IMR-90 (cell line): ENCODE results near the gene ARHGAP45. TPM values are rescaled to one million over a fixed set of nuclear protein-coding genes. Genes with fewer than 3 reads are reported as not detected.

Source experiments
- ATAC-seq: fragments of 200-7000 bp; cut with Tn5 transposase; 2 replicates; pipeline ENCODE4 v1.9.1; 2020; ENCODE audit warnings: low read depth, mild to moderate bottlenecking, moderate library complexity
- BruUV-seq: library from RNA; stranded (reverse); fragments of 400-500 nt; replicated peaks from 2 replicates; lab custom pipeline; 2021; lab: Mats Ljungman, UMichigan
- CTCF ChIA-PET: fragments of 300-600 bp; formaldehyde crosslinking; extraction: SDS; loops from one replicate; lab custom pipeline; 2021; ENCODE audit warnings: antibody characterized with exemption; lab: Yijun Ruan, JAX
- POLR2A ChIA-PET: fragments of 300-600 bp; sonication (Branson Sonifier 250); formaldehyde crosslinking; loops from one replicate; lab custom pipeline; 2022; ENCODE audit warnings: antibody characterized with exemption; ENCODE audit not compliant: unreplicated experiment; lab: Charles Lee
- DNase-seq: peaks from one replicate; pipeline ENCODE4 v3.0.0; 2013
- H2AFZ ChIP-seq: replicated peaks from 2 replicates; pipeline ENCODE3; 2013; ENCODE audit warnings: low read length, mild to moderate bottlenecking; ENCODE audit not compliant: poor library complexity
- H2AK5ac ChIP-seq: 2 replicates; pipeline ENCODE4 v1.6.1; 2013; ENCODE audit warnings: low read depth, low read length, inconsistent platforms
- H2AK9ac ChIP-seq: replicated peaks from 2 replicates; pipeline ENCODE3; 2013; ENCODE audit warnings: mild to moderate bottlenecking, low read depth, low read length, moderate library complexity; ENCODE audit not compliant: poor library complexity
- H2BK120ac ChIP-seq: 2 replicates; pipeline ENCODE4 v1.6.1; 2013; ENCODE audit warnings: low read depth, low read length, inconsistent platforms
- H2BK15ac ChIP-seq: 3 replicates; pipeline ENCODE4 v1.6.1; 2013; ENCODE audit warnings: low read depth, low read length, inconsistent platforms
- H2BK20ac ChIP-seq: 2 replicates; pipeline ENCODE4 v1.6.1; 2013; ENCODE audit warnings: low read depth, mild to moderate bottlenecking, inconsistent platforms, low read length, moderate library complexity
- H2BK5ac ChIP-seq: 2 replicates; pipeline ENCODE4 v1.6.1; 2013; ENCODE audit warnings: mild to moderate bottlenecking, low read depth, low read length, inconsistent platforms; ENCODE audit not compliant: poor library complexity, severe bottlenecking
- H3K14ac ChIP-seq: replicated peaks from 2 replicates; pipeline ENCODE4 v1.6.1; 2013; ENCODE audit warnings: low read depth, low read length, inconsistent platforms
- H3K18ac ChIP-seq: 2 replicates; pipeline ENCODE4 v1.6.1; 2013; ENCODE audit warnings: low read depth, low read length, control low read depth
- H3K23ac ChIP-seq: 2 replicates; pipeline ENCODE4 v1.6.1; 2013; ENCODE audit warnings: low read depth, low read length, inconsistent platforms
- H3K27ac ChIP-seq: 2 replicates; pipeline ENCODE4 v1.5.1; 2013; ENCODE audit warnings: mild to moderate bottlenecking, control low read depth, low read length; ENCODE audit not compliant: insufficient read depth
- H3K27me3 ChIP-seq: 2 replicates; pipeline ENCODE4 v1.6.1; 2013; ENCODE audit warnings: low read length; ENCODE audit not compliant: control insufficient read depth, insufficient read depth
- H3K36me3 ChIP-seq: 2 replicates; pipeline ENCODE4 v1.6.1; 2013; ENCODE audit warnings: low read length, mixed read lengths; ENCODE audit not compliant: control insufficient read depth, insufficient read depth
- H3K4ac ChIP-seq: 2 replicates; pipeline ENCODE4 v1.6.1; 2013; ENCODE audit warnings: low read depth, low read length, inconsistent platforms
- H3K4me1 ChIP-seq: 2 replicates; pipeline ENCODE4 v1.6.1; 2013; ENCODE audit warnings: low read length, mixed read lengths; ENCODE audit not compliant: control insufficient read depth, insufficient read depth
- H3K4me2 ChIP-seq: 2 replicates; pipeline ENCODE4 v1.6.1; 2013; ENCODE audit warnings: low read depth, mild to moderate bottlenecking, control low read depth, low read length, moderate library complexity
- H3K4me3 ChIP-seq: 2 replicates; pipeline ENCODE4 v1.5.1; 2013; ENCODE audit warnings: low read depth, mild to moderate bottlenecking, control low read depth, low read length, moderate library complexity; ENCODE audit not compliant: insufficient read depth
- H3K56ac ChIP-seq: 2 replicates; pipeline ENCODE4 v1.6.1; 2013; ENCODE audit warnings: low read length, inconsistent platforms; ENCODE audit not compliant: insufficient read depth; ENCODE audit errors: extremely low read depth
- H3K79me1 ChIP-seq, 2 experiments: 2 replicates each; pipeline ENCODE4 v1.6.1; 2013; ENCODE audit warnings: low read length in 2 of 2, inconsistent platforms in 1 of 2, low read depth in 1 of 2
- H3K9ac ChIP-seq: 2 replicates; pipeline ENCODE4 v1.6.1; 2013; ENCODE audit warnings: low read depth, low read length, control low read depth
- H3K9me1 ChIP-seq: 2 replicates; pipeline ENCODE4 v1.6.1; 2013; ENCODE audit warnings: low read length, inconsistent platforms; ENCODE audit not compliant: insufficient read depth
- H3K9me3 ChIP-seq: 2 replicates; pipeline ENCODE4 v1.6.1; 2013; ENCODE audit warnings: low read length; ENCODE audit not compliant: control insufficient read depth, insufficient read depth
- H4K20me1 ChIP-seq: 2 replicates; pipeline ENCODE4 v1.6.1; 2013; ENCODE audit warnings: low read length, inconsistent platforms; ENCODE audit not compliant: insufficient read depth
- H4K5ac ChIP-seq: 2 replicates; pipeline ENCODE4 v1.6.1; 2013; ENCODE audit warnings: mild to moderate bottlenecking, low read depth, low read length, control low read depth
- H4K8ac ChIP-seq, 2 experiments: 2 replicates each; pipeline ENCODE4 v1.6.1; 2013; ENCODE audit warnings: low read depth in 2 of 2, low read length in 2 of 2, control low read depth in 1 of 2, inconsistent platforms in 1 of 2
- H4K91ac ChIP-seq: 2 replicates; pipeline ENCODE4 v1.6.1; 2013; ENCODE audit warnings: low read depth, low read length, inconsistent platforms; ENCODE audit not compliant: insufficient read depth
- BHLHE40 ChIP-seq: fragments of 150-350 bp; IDR thresholded peaks from 2 replicates; pipeline ENCODE4 v1.6.1; 2016; ENCODE audit warnings: mild to moderate bottlenecking, low read depth, low read length
- CEBPB ChIP-seq: IDR thresholded peaks from 2 replicates; pipeline ENCODE4 v1.6.1; 2012; ENCODE audit warnings: low read depth, low read length, improper control_type of control experiment
- CHD1 ChIP-seq: IDR thresholded peaks from 2 replicates; pipeline ENCODE4 v1.6.1; 2012; ENCODE audit warnings: low read depth, low read length, improper control_type of control experiment
- FOS ChIP-seq: fragments of 150-350 bp; IDR thresholded peaks from 2 replicates; pipeline ENCODE4 v1.6.1; 2016; ENCODE audit warnings: low read depth, low read length
- MAFK ChIP-seq: IDR thresholded peaks from 2 replicates; pipeline ENCODE4 v1.6.1; 2012; ENCODE audit warnings: low read depth, low read length, improper control_type of control experiment
- MAZ ChIP-seq: IDR thresholded peaks from 2 replicates; pipeline ENCODE4 v1.6.1; 2012; ENCODE audit warnings: low read depth, mild to moderate bottlenecking, low read length, improper control_type of control experiment, moderate library complexity, borderline replicate concordance
- MXI1 ChIP-seq: IDR thresholded peaks from 2 replicates; pipeline ENCODE4 v1.6.1; 2012; ENCODE audit warnings: low read depth, mild to moderate bottlenecking, low read length, moderate library complexity, borderline replicate concordance
- NFE2L2 ChIP-seq: fragments of 150-350 bp; IDR thresholded peaks from 2 replicates; pipeline ENCODE4 v1.6.1; 2016; ENCODE audit warnings: low read depth, mild to moderate bottlenecking, low read length
- POLR2A ChIP-seq: IDR thresholded peaks from 2 replicates; pipeline ENCODE4 v1.6.1; 2012; ENCODE audit warnings: mild to moderate bottlenecking, low read depth, low read length
- RAD21 ChIP-seq: IDR thresholded peaks from 2 replicates; pipeline ENCODE4 v1.6.1; 2012; ENCODE audit warnings: low read length, improper control_type of control experiment
- RCOR1 ChIP-seq: IDR thresholded peaks from 2 replicates; pipeline ENCODE4 v1.6.1; 2012; ENCODE audit warnings: mild to moderate bottlenecking, low read length, improper control_type of control experiment; ENCODE audit not compliant: insufficient replicate concordance
- RFX5 ChIP-seq: IDR thresholded peaks from 2 replicates; pipeline ENCODE4 v1.8.0; 2012; ENCODE audit warnings: low read depth, mild to moderate bottlenecking, low read length, moderate library complexity
- SMC3 ChIP-seq: fragments of 150-350 bp; IDR thresholded peaks from 2 replicates; pipeline ENCODE4 v1.6.1; 2016; ENCODE audit warnings: low read depth, mild to moderate bottlenecking, antibody characterized with exemption, low read length, moderate library complexity
- WGBS, 2 experiments: methylation state at CpG; one replicate each; pipeline versions ENCODE4 v1.1.5 to v1.1.7; 2013; ENCODE audit warnings: missing lambda C conversion rate in 2 of 2; ENCODE audit not compliant: insufficient read length in 1 of 2; ENCODE audit errors: extremely low coverage in 2 of 2; 5-methylcytosine and 5-hydroxymethylcytosine counted together
- dilution Hi-C: fragments of 300-500 bp; cut with HindIII; formaldehyde crosslinking; loops from one replicate; pipeline ENCODE4 v1.14.3; 2018; ENCODE audit warnings: low sequenced_read_pairs; ENCODE audit not compliant: unreplicated experiment
- in situ Hi-C: fragments of 300-500 bp; cut with MboI; formaldehyde crosslinking; loops from 3 replicates; pipeline ENCODE4 v1.14.3; 2019; ENCODE audit warnings: low sequenced_read_pairs, inconsistent platforms, mixed read lengths
- intact Hi-C: fragments of 100-400 bp; cut with micrococcal nuclease; formaldehyde crosslinking; loops from 2 replicates; pipeline ENCODE4 v1.10.0; 2022
- polyA plus RNA-seq, 3 experiments: library from polyadenylated mRNA; depleted of rRNA; stranded (reverse); fragments of >200 nt; gene quantifications; 2 replicates each; pipeline ENCODE4 v1.2.3, GENCODE V29; 2012; ENCODE audit warnings: low replicate concordance in 1 of 3
- total RNA-seq: library from RNA; depleted of rRNA; stranded (reverse); fragments of >200 nt; gene quantifications from 2 replicates; pipeline ENCODE4 v1.2.3, GENCODE V29; 2012
- TF ChIP-seq, protein P1 (sequence below): fragments of 150-350 bp; IDR thresholded peaks from 2 replicates; pipeline ENCODE4 v1.6.1; 2017; ENCODE audit warnings: mild to moderate bottlenecking, antibody characterized with exemption, low read length, low read depth
- TF ChIP-seq, protein P2 (sequence below): conservative IDR thresholded peaks from 2 replicates; pipeline ENCODE4 v1.5.1; 2012; ENCODE audit warnings: mild to moderate bottlenecking, low read depth, low read length, improper control_type of control experiment
- TF ChIP-seq, protein P3 (sequence below): fragments of 150-350 bp; IDR thresholded peaks from 2 replicates; pipeline ENCODE4 v1.6.1; 2016; ENCODE audit warnings: low read depth, mild to moderate bottlenecking, low read length, moderate library complexity, borderline replicate concordance

The ARHGAP45 gene
- total and polyA plus RNA-seq, 2 of the 4 experiments (the other 2 are of a cell fraction), result 1.3 to 1.7 TPM

DNA sequence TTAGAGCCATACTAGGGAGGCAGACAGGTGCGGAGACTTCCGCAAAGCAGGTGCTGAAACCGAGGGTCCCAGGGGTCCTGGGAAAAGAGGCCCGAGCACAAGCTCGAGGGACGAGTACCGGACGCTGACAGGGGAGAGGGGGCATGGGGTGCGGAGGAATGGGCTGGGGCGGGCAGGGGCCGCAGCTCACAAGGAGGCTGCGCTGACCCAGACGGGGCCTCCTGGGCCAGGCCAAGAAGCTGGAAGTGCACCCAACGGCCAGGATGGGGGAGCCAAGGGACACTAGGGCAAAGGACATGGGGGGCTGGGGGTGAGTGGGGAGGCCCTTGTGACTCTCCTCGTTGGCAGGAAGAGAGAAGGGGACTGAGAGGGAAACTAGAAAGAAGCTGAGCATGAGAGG, 26.4 kb downstream of the ARHGAP45 start:
- H3K27me3 ChIP-seq, result no peaks in the 10 kb centered on the region
- H3K23ac ChIP-seq, result no peak overlapping the region
- H4K5ac ChIP-seq, result no peak overlapping the region
- no peak overlapping the region for H3K4ac ChIP-seq
- H3K18ac ChIP-seq, result no peak overlapping the region
- POLR2A ChIA-PET, result interaction anchor here (0.5 kb wide), 1 partner anchor 50 kb away, joined by 5 read pairs; no protein-coding TSS in a partner anchor
- H4K8ac ChIP-seq, result no peak overlapping the region
- no peak overlapping the region for H2BK15ac ChIP-seq
- no peak overlapping the region for H3K56ac ChIP-seq
- dilution Hi-C loops (no loop called here), in situ Hi-C loops (no loop called here), intact Hi-C loops (no loop called here)
- H4K91ac ChIP-seq, result no peak overlapping the region
- peaks cover 3 to 28% of the 10 kb centered on the region in 2 experiments; a peak in 2 of 4 replicates for H3K79me1 ChIP-seq
- H3K9ac ChIP-seq, result no peak overlapping the region
- ATAC-seq (no peak), DNase-seq (no peak)
- H2AK5ac ChIP-seq, result no peak overlapping the region
- H3K4me3 ChIP-seq, result no peak overlapping the region
- H3K36me3 ChIP-seq, result peaks cover 32% of the 10 kb centered on the region
- no peak overlapping the region for H2BK20ac ChIP-seq
- no peaks in the 10 kb centered on the region for H3K9me3 ChIP-seq
- H3K14ac ChIP-seq, result no peak overlapping the region
- 96% methylated on average over 6 of the region's 15 CpGs; no CpG with 5 or more reads in 1 of the 2 experiments for whole genome bisulfite sequencing, 2 experiments
- peaks cover 18% of the 10 kb centered on the region for H4K20me1 ChIP-seq
- H3K4me2 ChIP-seq, result no peak overlapping the region; the same call in 1 of the 2 replicates
- peaks cover 5% of the 10 kb centered on the region; the same call in 1 of the 2 replicates for H3K9me1 ChIP-seq
- TF ChIP-seq, protein P1, sequence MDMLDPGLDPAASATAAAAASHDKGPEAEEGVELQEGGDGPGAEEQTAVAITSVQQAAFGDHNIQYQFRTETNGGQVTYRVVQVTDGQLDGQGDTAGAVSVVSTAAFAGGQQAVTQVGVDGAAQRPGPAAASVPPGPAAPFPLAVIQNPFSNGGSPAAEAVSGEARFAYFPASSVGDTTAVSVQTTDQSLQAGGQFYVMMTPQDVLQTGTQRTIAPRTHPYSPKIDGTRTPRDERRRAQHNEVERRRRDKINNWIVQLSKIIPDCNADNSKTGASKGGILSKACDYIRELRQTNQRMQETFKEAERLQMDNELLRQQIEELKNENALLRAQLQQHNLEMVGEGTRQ, result no peak
- TF ChIP-seq CEBPB (no peak), RCOR1 (no peak), MAZ (no peak), MAFK (no peak), RAD21 (no peak), SMC3 (no peak), BHLHE40 (no peak), RFX5 (no peak), CHD1 (no peak), NFE2L2 (no peak), MXI1 (no peak), POLR2A (no peak), FOS (no peak)
- TF ChIP-seq, protein P2, sequence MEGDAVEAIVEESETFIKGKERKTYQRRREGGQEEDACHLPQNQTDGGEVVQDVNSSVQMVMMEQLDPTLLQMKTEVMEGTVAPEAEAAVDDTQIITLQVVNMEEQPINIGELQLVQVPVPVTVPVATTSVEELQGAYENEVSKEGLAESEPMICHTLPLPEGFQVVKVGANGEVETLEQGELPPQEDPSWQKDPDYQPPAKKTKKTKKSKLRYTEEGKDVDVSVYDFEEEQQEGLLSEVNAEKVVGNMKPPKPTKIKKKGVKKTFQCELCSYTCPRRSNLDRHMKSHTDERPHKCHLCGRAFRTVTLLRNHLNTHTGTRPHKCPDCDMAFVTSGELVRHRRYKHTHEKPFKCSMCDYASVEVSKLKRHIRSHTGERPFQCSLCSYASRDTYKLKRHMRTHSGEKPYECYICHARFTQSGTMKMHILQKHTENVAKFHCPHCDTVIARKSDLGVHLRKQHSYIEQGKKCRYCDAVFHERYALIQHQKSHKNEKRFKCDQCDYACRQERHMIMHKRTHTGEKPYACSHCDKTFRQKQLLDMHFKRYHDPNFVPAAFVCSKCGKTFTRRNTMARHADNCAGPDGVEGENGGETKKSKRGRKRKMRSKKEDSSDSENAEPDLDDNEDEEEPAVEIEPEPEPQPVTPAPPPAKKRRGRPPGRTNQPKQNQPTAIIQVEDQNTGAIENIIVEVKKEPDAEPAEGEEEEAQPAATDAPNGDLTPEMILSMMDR, result no peak
- TF ChIP-seq, protein P3, sequence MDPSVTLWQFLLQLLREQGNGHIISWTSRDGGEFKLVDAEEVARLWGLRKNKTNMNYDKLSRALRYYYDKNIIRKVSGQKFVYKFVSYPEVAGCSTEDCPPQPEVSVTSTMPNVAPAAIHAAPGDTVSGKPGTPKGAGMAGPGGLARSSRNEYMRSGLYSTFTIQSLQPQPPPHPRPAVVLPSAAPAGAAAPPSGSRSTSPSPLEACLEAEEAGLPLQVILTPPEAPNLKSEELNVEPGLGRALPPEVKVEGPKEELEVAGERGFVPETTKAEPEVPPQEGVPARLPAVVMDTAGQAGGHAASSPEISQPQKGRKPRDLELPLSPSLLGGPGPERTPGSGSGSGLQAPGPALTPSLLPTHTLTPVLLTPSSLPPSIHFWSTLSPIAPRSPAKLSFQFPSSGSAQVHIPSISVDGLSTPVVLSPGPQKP, result no peak
- H2BK5ac ChIP-seq, result no peak overlapping the region
- H2BK120ac ChIP-seq, result no peak overlapping the region
- CTCF ChIA-PET, result no interaction called here
- peaks cover 10% of the 10 kb centered on the region; the same call in 1 of the 2 replicates for H3K4me1 ChIP-seq
- no peak overlapping the region for H2AFZ ChIP-seq
- no peak overlapping the region for H2AK9ac ChIP-seq
- BruUV-seq, result no TSS peak
- H3K27ac ChIP-seq, result no peak overlapping the region
